GM21360 (cell line): ENCODE measurements around the gene RFC1.
"Not testable (repeated sequence)": the region's sequence is repeated elsewhere in the genome, so short reads cannot be mapped to it uniquely, and the experiment has no call there.

Experiments
- ATAC-seq: cut with Tn5 transposase; IDR thresholded peaks from one replicate; pipeline ENCODE4 v1.9.1; 2021; ENCODE audit warnings: mild to moderate bottlenecking, moderate library complexity; ENCODE audit not compliant: unreplicated experiment

Gene RFC1

GRCh38 chr4:39365830-39366771 is at the start of gene RFC1:
Gene RFC1, minus strand, starts transcription at chr4:39366362. Its CDS starts 121 bp downstream, at chr4:39366241.
- ATAC-seq = peak; percentile 69

GRCh38 chr4:39415678-39416283 is 49.6 kb upstream of the RFC1 start:
- no peak for ATAC-seq

GRCh38 chr4:39411561-39411960 is 45.4 kb upstream of the RFC1 start:
- ATAC-seq = not testable (repeated sequence)

- ATAC-seq = no peak
Observed at GRCh38 chr4:39410415-39410814, 44.3 kb upstream of the RFC1 start.

GRCh38 chr4:39407584-39407885 is 41.4 kb upstream of the RFC1 start:
- no peak for ATAC-seq

- no peak for ATAC-seq
Observed at GRCh38 chr4:39406763-39407583, 40.8 kb upstream of the RFC1 start, which contains the start of gene KLB. Gene KLB, plus strand, starts transcription at chr4:39406930. Its CDS starts 20 bp downstream, at chr4:39406950.

GRCh38 chr4:39401640-39402039 is 35.5 kb upstream of the RFC1 start:
- ATAC-seq = not testable (repeated sequence)

- ATAC-seq = no peak
Observed at GRCh38 chr4:39394706-39395105, 28.5 kb upstream of the RFC1 start.

GRCh38 chr4:39390603-39391002 is 24.4 kb upstream of the RFC1 start:
- no peak for ATAC-seq

GRCh38 chr4:39384563-39384962 is 18.4 kb upstream of the RFC1 start:
- no peak for ATAC-seq

- no peak for ATAC-seq
Observed at GRCh38 chr4:39383690-39384089, 17.5 kb upstream of the RFC1 start.

- ATAC-seq = no peak
Observed at GRCh38 chr4:39375478-39375877, 9.3 kb upstream of the RFC1 start.

- ATAC-seq = not testable (repeated sequence)
Observed at GRCh38 chr4:39371209-39371608, 5.0 kb upstream of the RFC1 start.

- ATAC-seq = no peak
Observed at GRCh38 chr4:39369301-39369700, 3.1 kb upstream of the RFC1 start.

GRCh38 chr4:39367166-39367565 is 1.0 kb upstream of the RFC1 start:
- ATAC-seq = no peak

- no peak for ATAC-seq
Observed at GRCh38 chr4:39365360-39365759, 802 bp downstream of the RFC1 start.

- ATAC-seq = no peak
Observed at GRCh38 chr4:39363773-39364393, 2.3 kb downstream of the RFC1 start.

- ATAC-seq = no peak
Observed at GRCh38 chr4:39362827-39363226, 3.3 kb downstream of the RFC1 start.

GRCh38 chr4:39360611-39361010 is 5.6 kb downstream of the RFC1 start:
- ATAC-seq = not testable (repeated sequence)

GRCh38 chr4:39357002-39357401 is 9.2 kb downstream of the RFC1 start:
- ATAC-seq = peak; percentile 33

- no peak for ATAC-seq
Observed at GRCh38 chr4:39354254-39354552, 12.0 kb downstream of the RFC1 start.
